HS-27A (cell line): ENCODE results near the gene DNAJB11.

Experiments
- DNase-seq: peaks from one replicate; pipeline ENCODE4 v3.0.0-alpha.2; 2012; ENCODE audit warnings: low read depth, missing footprints

DNAJB11 gene

DNA sequence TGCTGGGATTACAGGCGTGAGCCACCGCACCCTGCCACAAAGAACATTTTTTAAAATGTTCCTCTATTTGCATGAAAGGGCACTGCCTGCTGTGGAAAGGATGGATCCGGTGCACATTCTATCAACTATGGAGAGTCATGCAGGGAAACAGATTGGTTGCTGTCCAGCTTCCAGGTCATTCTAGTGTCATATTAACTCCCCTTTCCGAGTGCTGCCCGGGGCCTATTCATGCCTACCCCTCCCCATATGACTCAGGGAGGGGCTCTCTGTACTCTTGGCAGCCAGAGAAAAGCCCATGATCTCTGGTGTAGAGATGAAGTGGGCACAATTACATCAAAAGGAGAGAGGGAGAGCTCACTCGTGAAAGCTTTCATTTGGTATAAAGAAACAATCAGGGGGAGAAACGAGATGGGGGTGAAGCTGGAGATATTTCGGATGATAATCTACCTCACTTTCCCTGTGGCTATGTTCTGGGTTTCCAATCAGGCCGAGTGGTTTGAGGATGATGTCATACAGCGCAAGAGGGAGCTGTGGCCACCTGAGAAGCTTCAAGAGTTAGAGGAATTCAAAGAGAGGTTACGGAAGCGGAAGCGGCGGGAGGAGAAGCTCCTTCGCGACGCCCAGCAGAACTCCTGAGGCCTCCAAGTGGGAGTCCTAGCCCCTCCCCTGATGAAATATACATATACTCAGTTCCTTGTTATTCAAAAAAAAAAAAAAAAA, 26.2 kb downstream of the DNAJB11 start:
- no peak for DNase-seq

DNA sequence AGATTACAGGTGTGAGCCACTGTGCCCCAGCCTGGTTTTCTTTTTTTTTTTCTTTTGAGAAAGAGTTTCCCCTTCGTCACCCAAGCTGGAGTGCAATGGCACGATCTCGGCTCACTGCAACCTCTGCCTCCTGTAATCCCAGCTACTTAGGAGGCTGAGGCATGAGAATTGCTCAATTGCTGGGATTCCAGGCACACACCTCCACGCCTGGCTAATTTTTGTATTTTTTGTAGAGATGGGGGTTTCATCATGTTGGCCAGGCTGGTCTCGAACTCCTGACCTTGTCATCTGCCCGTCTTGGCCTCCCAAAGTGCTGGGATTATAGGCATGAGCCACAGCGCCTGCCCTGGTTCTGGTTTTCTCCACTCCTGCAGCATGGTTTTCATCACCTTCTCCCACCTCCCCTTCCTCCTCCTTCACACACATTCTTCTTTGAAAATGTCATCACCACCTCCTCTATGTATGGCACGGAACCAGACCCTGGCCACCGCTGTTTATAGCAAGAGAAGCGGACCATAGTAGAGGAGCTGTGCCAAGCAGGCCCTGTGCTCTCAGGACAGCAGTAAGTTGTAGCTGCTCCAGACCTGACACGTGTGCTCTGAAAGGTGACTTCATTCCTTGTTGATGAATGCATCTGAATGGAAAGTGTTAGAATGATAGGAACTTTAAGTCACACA, 27.7 kb downstream of the DNAJB11 start:
- DNase-seq: no peak

DNA sequence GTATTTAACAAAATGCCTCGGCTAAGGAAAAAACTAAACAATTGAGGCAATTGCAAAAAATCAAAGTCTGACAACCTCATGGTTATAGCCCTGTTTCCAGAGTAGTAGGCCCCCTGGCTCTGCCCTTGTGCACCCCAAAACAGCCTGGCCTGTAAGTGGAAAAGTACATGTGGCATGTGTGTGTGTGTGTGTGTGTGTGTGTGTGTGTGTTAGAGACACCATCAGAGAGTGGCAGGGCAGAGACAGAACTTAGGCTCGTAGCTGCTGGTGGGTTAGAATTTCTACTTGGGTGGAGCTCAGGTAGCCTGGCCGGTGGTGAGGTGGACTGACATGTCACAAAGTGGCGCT, 28.2 kb downstream of the DNAJB11 start:
- DNase-seq: no peak

DNA sequence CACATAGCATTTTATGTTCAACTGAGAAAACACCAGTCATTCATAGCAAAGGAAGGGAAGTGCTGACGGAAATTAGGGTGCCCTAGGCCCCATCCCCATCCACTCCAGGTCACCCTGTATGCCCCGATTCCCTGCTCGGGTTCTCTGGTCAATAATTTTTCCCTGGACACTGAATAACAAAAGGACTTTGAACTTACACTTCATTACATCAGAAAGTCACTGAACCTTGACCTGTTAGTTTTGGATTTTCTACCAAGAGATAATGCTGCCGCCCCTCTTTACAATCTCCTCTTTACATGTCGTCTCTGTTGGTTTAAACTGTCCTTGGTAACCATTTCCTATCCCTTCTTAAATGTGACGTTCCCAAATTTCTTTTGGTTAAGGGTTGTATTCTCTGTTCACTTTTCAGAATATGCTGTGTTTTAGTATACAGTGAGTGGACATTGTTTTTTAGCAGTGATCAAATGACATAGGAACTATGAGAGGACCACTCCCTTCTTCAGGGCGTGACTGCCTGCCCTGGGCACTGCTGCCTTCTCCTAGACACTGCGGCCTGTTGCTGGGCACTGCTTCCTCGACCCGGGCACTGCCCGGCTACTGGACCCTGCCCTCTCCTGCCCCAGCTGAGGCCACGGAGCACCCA, 28.7 kb downstream of the DNAJB11 start:
- no peak for DNase-seq

DNA sequence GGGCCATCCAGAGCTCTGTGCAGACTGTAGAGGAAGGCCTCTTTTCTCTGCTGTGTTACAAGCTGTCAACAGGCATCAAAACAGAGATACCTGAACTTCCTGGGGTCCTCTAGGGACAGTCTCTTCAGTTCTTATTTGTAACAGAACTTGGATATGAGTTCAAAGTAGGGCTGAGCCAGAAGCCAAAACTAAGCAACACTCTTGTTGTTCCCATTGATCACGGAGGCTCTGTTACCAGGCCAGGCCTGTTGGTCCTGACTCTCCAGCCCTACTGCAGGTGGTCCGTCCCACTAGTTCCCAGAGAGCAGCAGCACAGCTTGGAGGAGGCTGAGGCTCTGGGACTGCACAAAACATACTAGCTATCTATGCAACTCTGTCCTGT, 29.3 kb downstream of the DNAJB11 start:
- no peak for DNase-seq

DNA sequence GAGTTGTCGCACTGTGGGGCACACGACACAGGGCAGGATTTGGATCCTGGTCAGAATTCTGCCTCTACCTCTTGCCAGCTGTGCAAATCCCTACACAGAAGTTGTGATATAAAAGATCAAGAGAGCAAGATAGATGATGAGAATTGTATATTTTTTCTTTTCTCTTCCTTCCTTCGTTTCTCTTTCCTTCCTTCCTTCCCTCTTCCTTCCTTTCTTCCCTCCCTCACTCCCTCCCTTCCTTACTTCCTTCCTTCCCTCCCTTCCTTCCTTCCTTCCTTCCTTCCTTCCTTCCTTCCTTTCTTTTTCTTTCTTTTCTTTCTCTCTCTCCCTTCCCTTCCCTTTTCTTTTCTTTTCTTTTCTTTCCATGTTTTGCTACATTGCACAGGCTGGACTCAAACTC, 30.4 kb downstream of the DNAJB11 start:
- no peak for DNase-seq

DNA sequence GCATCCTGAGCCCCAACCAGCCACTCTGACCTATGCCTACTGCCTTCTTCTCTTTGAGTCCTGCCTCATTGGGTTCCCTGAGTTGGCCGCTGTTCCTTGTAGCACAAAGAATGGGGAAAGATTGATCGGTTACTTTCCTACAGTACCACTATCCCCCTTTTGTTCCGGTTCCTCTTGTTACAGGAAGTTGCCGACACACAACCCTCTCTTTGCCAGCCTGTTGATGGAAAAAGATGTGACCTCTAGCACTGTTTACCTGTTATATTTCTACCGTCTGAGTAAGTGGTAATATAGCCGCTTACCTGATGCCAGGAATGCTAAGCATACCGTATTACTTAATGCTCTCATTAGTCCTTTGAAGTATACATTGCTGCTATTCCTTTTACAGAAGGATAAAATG, 32.6 kb downstream of the DNAJB11 start:
- DNase-seq: no peak

DNA sequence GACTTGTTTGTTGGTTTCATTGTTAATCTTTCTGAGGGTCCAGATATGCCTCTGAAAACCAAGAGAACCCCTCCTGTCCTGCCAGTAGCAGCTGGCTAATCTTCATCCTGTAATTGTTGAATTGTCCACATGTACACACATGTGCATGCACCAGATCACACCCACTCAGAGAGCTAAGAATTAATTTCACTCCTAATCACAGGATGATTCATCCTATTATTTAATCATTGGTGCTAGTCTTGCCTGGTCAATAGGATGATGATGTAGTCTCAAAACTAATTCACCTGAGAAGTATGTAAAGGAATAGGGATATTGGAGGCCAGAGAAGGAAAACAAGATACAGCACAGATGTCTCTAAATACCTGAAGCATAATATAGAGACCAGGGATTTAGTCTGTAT, 34.6 kb downstream of the DNAJB11 start:
- DNase-seq: no peak

DNA sequence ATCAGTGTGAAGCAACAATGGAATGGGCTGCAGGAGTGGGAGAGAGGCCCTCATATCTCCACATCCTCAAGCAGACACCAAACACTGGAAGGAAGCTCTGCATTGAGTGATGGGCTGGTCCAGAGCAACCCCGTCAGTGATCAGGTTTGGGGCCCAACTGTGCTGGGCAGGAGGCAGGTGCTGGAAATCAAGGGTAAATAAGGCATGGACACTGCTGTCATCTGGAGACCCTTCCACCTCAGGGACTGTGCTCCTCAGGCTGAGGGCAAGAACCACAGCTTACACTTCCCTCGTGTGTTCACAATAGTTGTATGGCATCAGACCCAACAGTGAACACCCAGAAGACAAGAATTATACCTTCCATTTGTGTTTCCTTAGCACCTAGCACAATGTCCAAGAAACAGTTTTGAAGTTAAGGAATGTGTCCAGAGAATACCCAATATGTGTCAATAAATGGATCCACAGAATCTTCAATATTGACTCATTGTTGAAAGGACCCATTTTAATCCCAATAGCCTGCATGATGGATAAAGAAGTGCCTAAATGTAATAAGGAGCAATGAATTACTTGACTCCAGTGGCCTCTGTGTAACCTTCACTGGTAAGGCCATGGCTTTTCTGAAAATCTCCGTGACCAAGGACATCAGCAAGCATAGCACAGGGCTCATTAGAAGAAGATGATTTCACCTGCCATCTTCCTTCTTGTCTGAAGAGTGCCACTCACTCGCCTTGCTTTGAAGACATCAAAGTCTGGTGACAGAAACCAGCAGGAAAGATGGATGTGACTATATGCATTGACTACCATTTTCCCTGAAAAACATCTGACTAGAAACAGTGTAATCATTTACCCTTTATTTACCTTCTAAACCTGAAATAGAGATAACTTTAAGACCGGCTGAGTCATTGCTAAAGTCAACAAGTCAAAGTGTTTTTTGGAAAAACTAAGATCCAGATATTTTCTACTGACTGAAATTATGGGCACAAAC, 35.3 kb downstream of the DNAJB11 start:
- DNase-seq: no peak

DNA sequence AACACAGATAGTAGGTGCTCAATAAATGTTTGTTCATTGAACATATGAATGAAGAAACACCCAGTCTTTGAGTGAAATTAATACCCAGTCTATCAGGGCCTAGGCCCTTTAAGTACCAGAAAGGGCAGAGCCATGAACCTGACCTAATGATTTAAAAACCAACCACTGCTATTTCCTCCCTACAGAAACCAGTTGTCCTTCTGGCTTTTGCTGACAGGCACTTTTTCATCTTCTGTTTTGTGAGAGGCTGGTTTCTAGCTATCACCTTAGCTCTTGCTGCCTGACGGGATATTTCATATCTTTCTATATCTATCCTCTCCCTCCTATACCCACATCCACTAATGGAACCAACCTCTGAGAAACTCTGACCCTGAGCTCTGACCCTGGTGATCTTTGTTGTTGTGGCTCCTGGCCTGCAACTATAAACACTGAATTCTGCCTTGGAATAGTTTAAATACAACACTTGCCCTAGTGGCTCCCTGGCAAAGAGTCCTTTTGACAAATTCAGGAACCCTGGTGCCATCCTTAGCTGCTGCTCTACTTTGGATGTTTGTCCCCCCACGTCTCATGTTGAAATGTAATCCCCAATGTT, 38.2 kb downstream of the DNAJB11 start:
- no peak for DNase-seq

DNA sequence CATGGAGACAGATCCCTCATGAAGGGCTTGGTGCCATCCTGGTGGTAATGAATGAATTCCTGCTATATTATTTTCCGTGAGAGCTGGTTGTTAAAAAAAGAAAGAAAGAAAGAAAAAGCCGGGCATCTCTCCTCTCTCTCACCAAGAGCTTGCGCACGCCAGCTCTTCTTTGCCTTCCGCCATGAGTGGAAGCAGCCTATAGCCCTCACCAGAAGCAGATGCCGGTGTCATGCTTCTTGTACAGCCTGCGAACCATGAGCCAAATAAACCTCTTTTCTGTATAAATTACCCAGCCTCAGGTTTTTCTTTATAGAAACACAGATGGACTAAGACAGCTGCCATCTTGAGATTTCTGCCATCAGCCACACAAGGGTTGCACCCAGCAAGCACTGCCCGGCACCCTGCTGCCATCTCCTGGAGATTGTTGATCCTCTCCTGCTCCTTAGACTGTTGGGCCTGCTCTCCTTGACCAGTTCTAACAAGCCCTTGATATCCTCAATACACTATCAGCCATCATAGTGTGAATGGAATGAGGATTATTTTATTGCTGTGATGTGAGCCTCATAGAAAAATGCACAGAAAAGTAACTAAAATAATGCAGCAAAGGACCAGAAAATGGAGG, 38.8 kb downstream of the DNAJB11 start:
- DNase-seq: no peak

DNA sequence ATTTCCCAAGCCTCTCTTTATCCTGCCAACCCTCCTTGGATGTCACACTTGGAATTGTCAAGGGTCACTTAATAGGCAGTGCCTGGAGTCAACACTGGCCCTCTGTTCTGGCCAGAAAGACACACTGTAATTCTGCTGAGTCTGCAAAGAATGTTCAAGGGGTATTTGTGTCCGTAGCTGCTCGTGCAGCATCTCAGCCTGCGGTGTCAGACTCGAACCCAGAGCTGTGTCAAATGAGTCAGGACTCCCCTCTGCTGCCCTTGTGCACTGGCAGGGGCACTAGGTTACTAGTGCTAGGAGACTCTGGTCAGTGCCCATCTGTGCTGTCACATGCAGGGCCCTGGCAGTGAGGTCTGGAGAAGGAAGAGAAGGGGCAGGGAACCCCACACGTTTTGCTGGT, 41.5 kb downstream of the DNAJB11 start:
- no peak for DNase-seq

DNA sequence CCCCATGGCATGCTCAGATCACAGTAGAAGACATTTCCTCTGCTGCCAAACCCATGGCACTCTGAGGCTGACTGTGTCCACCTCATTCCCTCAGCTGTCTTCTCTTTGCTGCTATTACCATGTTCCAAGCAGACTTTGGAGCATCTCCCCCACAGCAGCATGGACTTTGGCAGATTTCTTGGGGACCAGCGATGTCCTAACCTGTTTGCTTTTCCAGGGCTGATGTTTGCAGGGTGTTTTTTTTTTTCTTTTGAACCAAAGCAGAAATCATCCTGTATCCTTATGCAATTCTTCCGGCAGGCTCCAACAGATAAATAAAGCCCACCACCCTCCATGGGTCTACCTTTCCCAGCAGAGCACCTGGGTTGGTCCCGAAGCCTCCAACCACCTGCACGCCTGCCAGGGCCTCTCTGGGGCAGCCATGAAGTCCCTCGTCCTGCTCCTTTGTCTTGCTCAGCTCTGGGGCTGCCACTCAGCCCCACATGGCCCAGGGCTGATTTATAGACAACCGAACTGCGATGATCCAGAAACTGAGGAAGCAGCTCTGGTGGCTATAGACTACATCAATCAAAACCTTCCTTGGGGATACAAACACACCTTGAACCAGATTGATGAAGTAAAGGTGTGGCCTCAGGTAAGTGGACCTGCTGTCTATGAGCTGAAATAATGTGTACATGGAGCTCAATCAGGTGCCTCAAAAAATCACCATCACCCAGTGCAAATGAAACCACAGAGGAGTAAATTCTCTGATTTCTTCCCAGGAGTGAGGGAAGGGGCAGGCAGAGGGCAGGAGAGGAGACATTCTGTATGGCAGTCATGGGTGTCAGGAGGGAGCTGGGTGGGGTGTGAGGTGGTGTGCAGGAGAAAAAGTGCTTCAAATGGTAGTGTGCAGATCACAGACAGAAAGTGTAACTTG, 42.5 kb downstream of the DNAJB11 start, which contains the start of gene AHSG:
Gene AHSG, plus strand, starts transcription at position 340 of the 916 bp plus-strand sequence. Its CDS starts 82 bp downstream, at position 422.
- DNase-seq: no peak

DNA sequence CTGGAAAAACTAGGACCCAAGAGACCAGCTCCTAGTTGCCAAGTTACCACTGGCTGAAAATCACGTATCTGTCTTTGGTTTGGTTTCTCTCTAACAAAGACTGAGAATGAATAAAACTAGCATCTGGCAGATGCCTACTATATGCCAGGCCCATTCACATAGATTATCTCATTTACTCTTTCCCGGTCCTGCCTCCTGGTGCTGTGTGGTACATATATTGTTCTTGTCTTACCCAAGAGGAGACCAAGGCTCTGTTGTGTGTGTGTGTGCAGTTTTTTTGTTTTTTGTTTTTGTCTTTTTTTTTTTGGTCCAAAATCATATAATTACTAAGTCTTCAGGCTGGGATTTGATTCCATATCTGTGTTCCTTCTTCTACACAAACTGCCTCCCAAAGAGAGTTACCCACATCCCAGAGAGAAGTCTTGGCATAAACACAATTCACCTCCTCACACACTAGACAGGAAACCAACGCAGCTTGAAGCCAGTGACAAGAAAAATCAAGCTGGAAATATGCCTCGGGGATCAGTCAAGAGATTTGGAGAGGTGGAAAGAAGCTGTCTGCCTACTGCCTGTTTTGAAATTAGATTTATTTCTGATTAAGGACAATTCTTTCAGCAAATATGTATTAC, 43.2 kb downstream of the DNAJB11 start:
- DNase-seq: no peak

DNA sequence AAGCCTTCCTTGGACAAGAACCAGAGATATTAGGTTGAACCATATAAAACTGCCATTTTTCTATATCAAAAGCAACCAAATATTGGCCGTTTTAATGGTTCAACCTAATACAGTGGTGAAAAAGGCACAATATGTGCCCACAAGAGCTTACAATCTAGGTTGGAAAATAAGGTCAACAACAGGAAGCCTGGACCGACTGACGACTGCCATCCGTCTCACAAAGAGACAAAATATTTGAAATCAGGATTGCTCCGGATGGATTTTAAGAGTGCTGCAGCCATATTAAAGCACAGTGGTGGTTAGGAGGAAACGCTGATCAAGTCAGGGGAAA, 43.7 kb downstream of the DNAJB11 start:
- no peak for DNase-seq

DNA sequence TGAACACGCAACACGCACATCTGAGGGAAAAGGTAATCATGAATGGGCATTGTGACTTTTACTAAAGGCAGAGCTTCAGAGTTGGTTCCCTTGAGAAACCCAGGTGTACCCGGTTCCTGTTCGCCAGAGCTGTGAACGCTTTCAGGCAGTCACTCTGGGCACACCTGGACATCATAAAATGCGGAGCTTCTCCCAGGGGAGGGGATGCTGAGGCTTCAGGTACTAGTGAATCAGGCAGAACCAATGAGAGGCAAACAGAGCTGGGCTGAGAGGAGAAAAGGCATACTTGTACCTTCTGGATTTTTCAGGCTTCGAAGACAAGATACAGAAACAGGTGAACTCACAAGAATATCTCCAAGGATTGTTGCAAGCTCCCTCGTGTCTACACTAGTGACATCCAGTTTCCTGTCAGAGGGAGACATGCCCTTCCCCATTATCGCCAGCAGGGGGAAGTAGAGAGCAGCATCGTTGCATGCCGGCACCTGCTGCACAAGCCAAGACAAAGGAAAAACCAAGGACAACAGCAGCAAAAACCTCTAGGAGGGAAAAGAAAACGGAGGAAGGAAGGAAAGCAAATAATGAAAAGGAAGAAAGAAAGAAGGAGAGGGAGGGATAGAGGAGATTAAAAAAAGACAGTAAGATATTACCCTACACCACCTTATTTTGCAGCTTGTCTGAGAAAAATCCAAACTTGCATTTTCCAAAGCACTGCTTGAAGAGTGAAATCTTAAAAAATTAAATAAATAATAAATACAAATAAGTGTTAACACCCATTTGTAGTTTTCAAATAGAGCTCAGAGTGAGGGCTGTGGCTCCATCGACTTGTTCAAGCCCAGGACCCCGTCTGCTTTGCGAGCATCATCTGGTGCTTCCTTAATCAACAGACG, 44.3 kb downstream of the DNAJB11 start:
- DNase-seq: peak; percentile 26

DNA sequence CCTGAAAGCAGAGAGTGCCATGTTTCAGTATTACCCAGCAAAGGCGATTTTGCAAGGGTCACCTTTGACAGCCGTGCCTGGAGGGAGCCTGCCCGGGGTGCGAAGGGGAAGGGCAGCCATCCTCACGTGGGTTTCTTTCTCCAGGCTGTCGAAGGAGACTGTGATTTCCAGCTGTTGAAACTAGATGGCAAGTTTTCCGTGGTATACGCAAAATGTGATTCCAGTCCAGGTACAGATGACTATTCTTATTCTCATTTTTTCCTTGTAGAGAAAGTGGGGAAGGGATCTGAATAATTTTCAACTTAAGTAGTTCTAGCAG, 45.7 kb downstream of the DNAJB11 start:
- DNase-seq: no peak

DNA sequence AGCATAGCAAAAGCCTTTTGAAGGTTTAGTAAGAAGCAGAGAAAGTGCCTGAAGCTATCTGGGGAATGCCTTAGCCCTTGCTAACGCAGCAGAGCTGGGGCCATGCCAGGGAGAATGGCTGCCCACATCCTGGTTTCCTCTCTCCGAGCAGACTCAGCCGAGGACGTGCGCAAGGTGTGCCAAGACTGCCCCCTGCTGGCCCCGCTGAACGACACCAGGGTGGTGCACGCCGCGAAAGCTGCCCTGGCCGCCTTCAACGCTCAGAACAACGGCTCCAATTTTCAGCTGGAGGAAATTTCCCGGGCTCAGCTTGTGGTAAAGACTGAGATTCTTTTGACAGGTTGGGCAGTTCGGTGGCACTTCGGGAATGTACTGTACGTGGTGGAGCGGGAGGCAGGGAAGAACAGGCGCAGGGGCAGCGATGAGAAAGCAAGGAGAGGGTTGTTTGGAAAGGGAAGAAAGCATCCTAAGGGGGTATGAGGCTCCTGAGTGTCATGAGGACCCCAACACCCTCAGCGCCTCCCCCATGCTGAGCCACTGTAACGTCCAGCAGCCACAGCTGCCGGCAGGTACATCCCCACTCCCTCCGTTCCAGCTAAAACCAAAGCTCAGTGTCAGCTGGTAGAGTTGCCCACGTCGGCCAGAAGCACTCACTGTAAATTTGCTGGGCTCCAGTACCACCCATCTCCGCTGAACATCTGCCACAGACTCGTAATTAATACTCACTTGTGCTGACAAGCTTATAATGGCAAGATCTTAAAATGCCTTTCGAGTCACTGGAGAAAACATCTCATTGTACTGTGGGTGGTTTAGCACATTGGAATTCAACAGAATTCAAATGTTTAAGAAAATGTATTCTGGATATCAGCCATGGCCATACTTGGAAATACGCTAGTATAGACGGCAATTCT, 46.8 kb downstream of the DNAJB11 start:
- DNase-seq: peak; percentile 68
